ENCODE data around the gene SSBP3. TPM values are rescaled to one million over a fixed set of nuclear protein-coding genes. Genes with fewer than 3 reads are reported as not detected.

The SSBP3 gene
- total RNA-seq, 1 donor, result 14.5 TPM

DNA sequence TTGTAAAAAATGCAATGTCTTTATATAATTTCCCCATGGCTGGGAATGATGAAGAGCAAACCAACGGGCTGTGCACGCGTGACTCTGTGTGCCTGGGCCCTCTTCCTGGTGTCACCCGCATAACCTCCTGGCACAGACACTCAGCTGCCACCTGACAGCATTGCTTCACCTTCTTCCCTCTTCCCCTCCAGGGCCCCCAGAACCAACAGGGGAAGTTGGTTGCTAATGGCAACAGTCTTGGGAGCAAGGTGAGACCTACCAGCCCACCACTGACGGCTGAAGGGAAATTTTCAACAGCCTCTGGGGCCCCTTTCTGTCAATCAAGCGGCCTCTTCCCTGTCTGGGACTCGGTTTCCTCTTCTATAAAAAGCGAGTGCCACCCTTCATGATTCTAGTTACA, 33.2 kb downstream of the SSBP3 start:
- no peak overlapping the region for H3K4me3 ChIP-seq (ENCODE audit: insufficient read depth, low read length)
- no peak for DNase-seq (ENCODE audit: insufficient read length, low spot score, missing footprints)
- peaks cover 2% of the 10 kb centered on the region for H3K36me3 ChIP-seq (ENCODE audit: insufficient read depth, low read length)
- H3K4me2 ChIP-seq (ENCODE audit: insufficient read depth, low read length), result no peak overlapping the region
- peaks cover 7% of the 10 kb centered on the region for H3K79me2 ChIP-seq (ENCODE audit: insufficient read depth, low read length)
- H3K27ac ChIP-seq (ENCODE audit: low read depth, low read length), result no peak overlapping the region
- no peak overlapping the region for H2AFZ ChIP-seq (ENCODE audit: low read length)
- no peaks in the 10 kb centered on the region for H3K9me3 ChIP-seq (ENCODE audit: low read depth, low read length)
- H4K20me1 ChIP-seq (ENCODE audit: insufficient read depth, low read length), result peaks cover 45% of the 10 kb centered on the region
- no peaks in the 10 kb centered on the region for H3K4me1 ChIP-seq (ENCODE audit: insufficient read depth, low read length)
- no peaks in the 10 kb centered on the region for H3K27me3 ChIP-seq (ENCODE audit: insufficient read depth, low read length)
- no peak for TF ChIP-seq CTCF (IDR thresholded peaks at IDR 0.05; ENCODE audit: extremely low read depth, low read depth, low read length)

DNA sequence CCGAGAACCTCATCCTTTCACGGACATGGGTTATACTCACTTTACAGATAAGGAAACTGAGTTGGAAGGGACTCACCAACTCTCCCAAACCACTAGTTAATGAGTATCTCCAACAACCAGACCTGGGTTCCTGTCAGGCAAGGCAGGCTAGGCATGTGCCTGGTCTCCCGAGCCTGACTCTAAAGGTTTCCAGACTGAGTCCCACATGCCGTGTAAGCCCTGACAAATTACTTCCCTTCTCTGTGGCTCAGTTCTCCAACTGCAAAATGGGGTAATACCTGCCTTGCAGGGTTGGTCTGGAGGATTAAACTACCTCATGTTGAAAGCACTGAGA, 34.3 kb downstream of the SSBP3 start:
- Histone ChIP-seq H3K27ac (ENCODE audit: low read depth, low read length) (no peak overlapping the region), H3K9me3 (ENCODE audit: low read depth, low read length) (no peaks in the 10 kb centered on the region), H2AFZ (ENCODE audit: low read length) (no peak overlapping the region), H4K20me1 (ENCODE audit: insufficient read depth, low read length) (peaks cover 35% of the 10 kb centered on the region), H3K36me3 (ENCODE audit: insufficient read depth, low read length) (peaks cover 2% of the 10 kb centered on the region), H3K27me3 (ENCODE audit: insufficient read depth, low read length) (no peaks in the 10 kb centered on the region), H3K4me1 (ENCODE audit: insufficient read depth, low read length) (no peaks in the 10 kb centered on the region), H3K79me2 (ENCODE audit: insufficient read depth, low read length) (peaks cover 4% of the 10 kb centered on the region), H3K4me2 (ENCODE audit: insufficient read depth, low read length) (no peak overlapping the region), H3K4me3 (ENCODE audit: insufficient read depth, low read length) (no peak overlapping the region)
- DNase-seq (ENCODE audit: insufficient read length, low spot score, missing footprints), result no peak
- TF ChIP-seq CTCF (IDR thresholded peaks at IDR 0.05; ENCODE audit: extremely low read depth, low read depth, low read length), result no peak

DNA sequence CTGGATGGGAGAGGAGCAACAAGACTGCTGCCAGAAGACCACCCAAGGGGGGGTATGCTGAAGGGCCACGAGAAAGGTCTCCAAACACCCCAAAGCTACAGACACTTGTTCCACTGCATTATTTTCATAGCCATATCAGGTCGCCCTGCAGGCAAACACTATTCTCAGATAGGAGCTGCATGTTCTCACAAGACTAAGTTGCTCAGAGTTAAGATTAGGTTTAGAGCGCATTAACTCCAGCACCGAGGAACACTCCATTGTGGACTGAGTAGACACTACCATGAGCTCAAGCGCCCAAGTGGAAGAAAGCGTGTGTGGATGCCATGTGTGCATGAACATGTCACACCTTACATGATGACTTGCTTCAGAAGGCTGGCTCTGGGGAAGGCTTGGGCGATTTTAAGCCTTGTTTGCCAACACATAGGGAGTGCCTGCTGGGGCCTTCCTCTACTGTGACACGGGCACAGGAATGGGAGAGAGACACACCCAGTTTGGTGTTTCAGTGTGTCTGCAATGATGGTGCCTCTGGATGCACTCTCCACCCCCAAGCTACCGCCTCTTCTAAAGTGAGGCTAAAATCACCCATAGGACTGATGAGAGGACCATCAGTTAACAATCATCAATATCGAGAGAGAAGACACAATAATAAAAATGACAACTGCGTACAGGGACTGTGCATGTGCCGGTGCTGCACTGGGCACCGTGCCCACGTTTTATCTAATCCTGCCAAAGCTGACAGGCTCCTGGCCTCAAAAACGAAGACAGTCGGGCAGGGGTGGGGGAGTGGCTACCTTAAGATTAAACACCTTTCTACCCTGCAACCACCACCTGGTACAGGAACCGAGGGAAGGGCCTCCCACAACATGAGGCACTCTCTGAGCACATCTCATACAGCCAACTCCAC, 34.9 kb downstream of the SSBP3 start:
- no peaks in the 10 kb centered on the region for H3K27me3 ChIP-seq (ENCODE audit: insufficient read depth, low read length)
- no peak overlapping the region for H3K4me3 ChIP-seq (ENCODE audit: insufficient read depth, low read length)
- no peak for TF ChIP-seq CTCF (IDR thresholded peaks at IDR 0.05; ENCODE audit: extremely low read depth, low read depth, low read length)
- H3K9me3 ChIP-seq (ENCODE audit: low read depth, low read length), result no peaks in the 10 kb centered on the region
- H4K20me1 ChIP-seq (ENCODE audit: insufficient read depth, low read length), result peaks cover 33% of the 10 kb centered on the region
- DNase-seq (ENCODE audit: insufficient read length, low spot score, missing footprints), result no peak
- H3K27ac ChIP-seq (ENCODE audit: low read depth, low read length), result no peak overlapping the region
- no peak overlapping the region for H2AFZ ChIP-seq (ENCODE audit: low read length)
- H3K4me1 ChIP-seq (ENCODE audit: insufficient read depth, low read length), result no peaks in the 10 kb centered on the region
- H3K36me3 ChIP-seq (ENCODE audit: insufficient read depth, low read length), result peaks cover 2% of the 10 kb centered on the region
- no peak overlapping the region for H3K4me2 ChIP-seq (ENCODE audit: insufficient read depth, low read length)
- H3K79me2 ChIP-seq (ENCODE audit: insufficient read depth, low read length), result peaks cover 4% of the 10 kb centered on the region

- peaks cover 4% of the 10 kb centered on the region for H3K79me2 ChIP-seq (ENCODE audit: insufficient read depth, low read length)
- no peak overlapping the region for H2AFZ ChIP-seq (ENCODE audit: low read length)
- no peaks in the 10 kb centered on the region for H3K4me1 ChIP-seq (ENCODE audit: insufficient read depth, low read length)
- H4K20me1 ChIP-seq (ENCODE audit: insufficient read depth, low read length), result peaks cover 27% of the 10 kb centered on the region
- DNase-seq (ENCODE audit: insufficient read length, low spot score, missing footprints), result no peak
- H3K4me2 ChIP-seq (ENCODE audit: insufficient read depth, low read length), result no peak overlapping the region
- peaks cover 2% of the 10 kb centered on the region for H3K36me3 ChIP-seq (ENCODE audit: insufficient read depth, low read length)
- TF ChIP-seq CTCF (IDR thresholded peaks at IDR 0.05; ENCODE audit: extremely low read depth, low read depth, low read length), result no peak
- H3K4me3 ChIP-seq (ENCODE audit: insufficient read depth, low read length), result no peak overlapping the region
- H3K9me3 ChIP-seq (ENCODE audit: low read depth, low read length), result no peaks in the 10 kb centered on the region
- no peaks in the 10 kb centered on the region for H3K27me3 ChIP-seq (ENCODE audit: insufficient read depth, low read length)
- H3K27ac ChIP-seq (ENCODE audit: low read depth, low read length), result no peak overlapping the region
Observed at GRCh38 chr1:54370287-54370989, 35.8 kb downstream of the SSBP3 start.

All from osteoblast (primary cell).